ENCODE results near the gene MAP2K5.
"Not testable (repeated sequence)": the region's sequence is repeated elsewhere in the genome, so short reads cannot be mapped to it uniquely, and the experiment has no call there.

Gene MAP2K5

DNA sequence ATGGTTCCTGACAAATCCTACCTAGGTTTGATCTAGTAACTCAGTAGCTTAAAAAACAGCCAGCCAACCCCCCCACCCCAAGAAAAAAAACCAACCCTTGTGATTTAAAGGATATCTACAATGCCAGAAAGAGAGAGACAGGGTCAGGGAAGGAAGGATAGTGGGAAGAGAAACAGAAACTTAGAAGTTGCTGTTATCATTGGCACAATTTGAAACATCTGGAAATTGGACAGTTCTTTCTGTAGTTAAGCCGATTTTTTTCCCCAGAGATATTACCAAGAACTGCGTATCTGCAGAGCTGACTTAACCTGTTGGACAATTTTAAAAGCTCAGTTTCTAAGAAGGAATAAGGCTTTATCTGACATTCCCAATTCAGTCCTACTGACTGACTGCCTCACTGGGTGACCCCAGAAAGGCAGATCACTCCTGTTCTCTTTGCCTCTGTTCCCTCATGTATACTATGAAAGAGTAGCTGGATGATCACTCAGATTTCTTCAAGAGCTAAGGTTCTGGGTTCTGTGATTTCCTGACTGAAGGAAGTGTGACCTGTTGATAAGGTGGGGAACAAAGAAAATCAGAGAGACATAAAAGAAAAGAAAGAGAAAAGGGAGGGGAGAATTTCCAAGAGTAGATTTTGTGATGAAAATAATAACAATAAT lies 128.3 kb downstream of the MAP2K5 start:
- TF ChIP-seq, protein P1, sequence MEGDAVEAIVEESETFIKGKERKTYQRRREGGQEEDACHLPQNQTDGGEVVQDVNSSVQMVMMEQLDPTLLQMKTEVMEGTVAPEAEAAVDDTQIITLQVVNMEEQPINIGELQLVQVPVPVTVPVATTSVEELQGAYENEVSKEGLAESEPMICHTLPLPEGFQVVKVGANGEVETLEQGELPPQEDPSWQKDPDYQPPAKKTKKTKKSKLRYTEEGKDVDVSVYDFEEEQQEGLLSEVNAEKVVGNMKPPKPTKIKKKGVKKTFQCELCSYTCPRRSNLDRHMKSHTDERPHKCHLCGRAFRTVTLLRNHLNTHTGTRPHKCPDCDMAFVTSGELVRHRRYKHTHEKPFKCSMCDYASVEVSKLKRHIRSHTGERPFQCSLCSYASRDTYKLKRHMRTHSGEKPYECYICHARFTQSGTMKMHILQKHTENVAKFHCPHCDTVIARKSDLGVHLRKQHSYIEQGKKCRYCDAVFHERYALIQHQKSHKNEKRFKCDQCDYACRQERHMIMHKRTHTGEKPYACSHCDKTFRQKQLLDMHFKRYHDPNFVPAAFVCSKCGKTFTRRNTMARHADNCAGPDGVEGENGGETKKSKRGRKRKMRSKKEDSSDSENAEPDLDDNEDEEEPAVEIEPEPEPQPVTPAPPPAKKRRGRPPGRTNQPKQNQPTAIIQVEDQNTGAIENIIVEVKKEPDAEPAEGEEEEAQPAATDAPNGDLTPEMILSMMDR (IDR thresholded peaks at IDR 0.05; ENCODE audit: insufficient read depth, low read length, poor library complexity, severe bottlenecking), result no peak
- H3K27me3 ChIP-seq (replicated peaks; ENCODE audit: control insufficient read depth, insufficient read depth, low read length), result no peaks in the 10 kb centered on the region
- no peaks in the 10 kb centered on the region for H3K36me3 ChIP-seq (ENCODE audit: control insufficient read depth, insufficient read depth, low read length)
- H3K4me3 ChIP-seq (replicated peaks; ENCODE audit: low read depth, low read length), result no peak overlapping the region
- no peak for DNase-seq (ENCODE audit: extremely low read depth, insufficient read length)

DNA sequence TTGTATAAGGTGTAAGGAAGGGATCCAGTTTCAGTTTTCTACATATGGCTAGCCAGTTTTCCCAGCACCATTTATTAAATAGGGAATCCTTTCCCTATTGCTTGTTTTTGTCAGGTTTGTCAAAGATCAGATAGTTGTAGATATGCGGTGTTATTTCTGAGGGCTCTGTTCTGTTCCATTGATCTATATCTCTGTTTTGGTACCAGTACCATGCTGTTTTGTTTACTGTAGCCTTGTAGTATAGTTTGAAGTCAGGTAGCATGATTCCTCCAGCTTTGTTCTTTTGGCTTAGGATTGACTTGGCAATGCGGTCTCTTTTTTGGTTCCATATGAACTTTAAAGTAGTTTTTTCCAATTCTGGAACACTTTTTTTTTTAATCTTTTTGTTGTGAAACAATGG lies 130.3 kb downstream of the MAP2K5 start:
- H3K36me3 ChIP-seq (ENCODE audit: control insufficient read depth, insufficient read depth, low read length); H3K27me3 ChIP-seq (replicated peaks; ENCODE audit: control insufficient read depth, insufficient read depth, low read length); H3K4me3 ChIP-seq (replicated peaks; ENCODE audit: low read depth, low read length); DNase-seq (ENCODE audit: extremely low read depth, insufficient read length): not testable (repeated sequence)

DNA sequence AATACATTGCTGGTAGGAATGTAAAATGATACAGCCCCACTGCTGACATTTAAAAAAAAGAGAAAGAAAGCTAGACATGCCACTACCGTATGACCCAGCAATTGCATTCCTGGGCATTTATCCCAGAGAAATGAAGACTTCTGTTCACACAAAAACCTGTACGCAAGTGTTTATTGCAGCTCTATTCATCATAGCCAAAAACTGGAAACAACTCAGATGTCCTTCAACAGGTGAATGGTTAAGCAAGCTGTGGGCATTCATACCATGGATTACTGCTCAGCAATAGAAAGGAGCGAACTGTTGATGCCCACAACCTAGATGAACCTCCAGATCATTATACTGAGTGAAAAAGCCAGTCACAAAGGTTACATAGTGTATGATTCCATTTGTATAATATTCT lies 132.5 kb downstream of the MAP2K5 start:
- TF ChIP-seq, protein P1 (IDR thresholded peaks at IDR 0.05; ENCODE audit: insufficient read depth, low read length, poor library complexity, severe bottlenecking), result no peak
- no peak for DNase-seq (ENCODE audit: extremely low read depth, insufficient read length)
- H3K27me3 ChIP-seq (replicated peaks; ENCODE audit: control insufficient read depth, insufficient read depth, low read length), result no peaks in the 10 kb centered on the region
- H3K36me3 ChIP-seq (ENCODE audit: control insufficient read depth, insufficient read depth, low read length), result no peaks in the 10 kb centered on the region
- no peak overlapping the region for H3K4me3 ChIP-seq (replicated peaks; ENCODE audit: low read depth, low read length)

DNA sequence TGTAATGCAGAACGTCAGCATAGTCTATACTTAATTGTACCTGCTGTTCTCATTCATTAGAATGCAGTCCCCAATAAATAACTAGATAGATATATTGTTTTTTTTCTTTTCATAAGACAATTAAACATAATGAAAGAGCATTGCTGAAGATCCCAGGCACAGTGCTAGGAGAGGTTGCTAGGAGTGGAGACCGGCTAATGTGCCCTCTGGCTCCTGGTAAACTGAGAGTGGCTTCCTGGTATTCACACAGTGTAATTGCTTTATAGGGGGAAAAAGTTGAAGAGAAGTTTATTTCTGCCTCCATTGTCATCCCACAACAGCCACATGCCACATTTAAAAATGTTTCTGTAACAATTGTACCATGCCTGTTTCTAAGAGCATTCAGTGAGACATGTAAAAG lies 135.6 kb downstream of the MAP2K5 start:
- DNase-seq (ENCODE audit: extremely low read depth, insufficient read length), result no peak
- TF ChIP-seq, protein P1 (IDR thresholded peaks at IDR 0.05; ENCODE audit: insufficient read depth, low read length, poor library complexity, severe bottlenecking), result no peak
- H3K27me3 ChIP-seq (replicated peaks; ENCODE audit: control insufficient read depth, insufficient read depth, low read length), result no peaks in the 10 kb centered on the region
- no peaks in the 10 kb centered on the region for H3K36me3 ChIP-seq (ENCODE audit: control insufficient read depth, insufficient read depth, low read length)
- no peak overlapping the region for H3K4me3 ChIP-seq (replicated peaks; ENCODE audit: low read depth, low read length)

- TF ChIP-seq, protein P1 (IDR thresholded peaks at IDR 0.05; ENCODE audit: insufficient read depth, low read length, poor library complexity, severe bottlenecking), result no peak
- Histone ChIP-seq H3K36me3 (ENCODE audit: control insufficient read depth, insufficient read depth, low read length) (no peaks in the 10 kb centered on the region), H3K27me3 (replicated peaks; ENCODE audit: control insufficient read depth, insufficient read depth, low read length) (no peaks in the 10 kb centered on the region), H3K4me3 (replicated peaks; ENCODE audit: low read depth, low read length) (no peak overlapping the region)
- no peak for DNase-seq (ENCODE audit: extremely low read depth, insufficient read length)
These were observed 136.5 kb downstream of the MAP2K5 start for GRCh38 chr15:67678993-67679392.

DNA sequence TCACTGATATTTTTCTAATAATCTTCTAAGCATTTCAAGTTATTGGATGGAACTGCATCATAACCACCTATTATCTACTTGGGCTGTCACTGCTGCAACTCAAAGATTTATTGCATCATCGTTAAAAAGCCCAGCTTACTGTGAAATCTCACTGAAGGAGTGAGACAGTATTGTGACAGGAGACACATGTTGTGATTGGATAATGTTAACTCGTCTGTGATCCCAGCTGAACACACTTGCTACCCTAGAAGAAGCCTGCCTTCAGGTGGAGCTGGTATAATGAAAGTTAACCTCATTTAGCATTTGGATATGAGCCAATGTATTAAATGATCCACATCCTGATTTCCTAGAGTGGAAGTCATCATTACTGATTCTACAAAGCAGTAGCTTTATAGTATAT lies 138.1 kb downstream of the MAP2K5 start:
- Histone ChIP-seq H3K4me3 (replicated peaks; ENCODE audit: low read depth, low read length) (no peak overlapping the region), H3K27me3 (replicated peaks; ENCODE audit: control insufficient read depth, insufficient read depth, low read length) (no peaks in the 10 kb centered on the region), H3K36me3 (ENCODE audit: control insufficient read depth, insufficient read depth, low read length) (no peaks in the 10 kb centered on the region)
- DNase-seq (ENCODE audit: extremely low read depth, insufficient read length), result no peak
- TF ChIP-seq, protein P1 (IDR thresholded peaks at IDR 0.05; ENCODE audit: insufficient read depth, low read length, poor library complexity, severe bottlenecking), result no peak
